ENCODE measurements around the gene STPG1.

The STPG1 gene

DNA sequence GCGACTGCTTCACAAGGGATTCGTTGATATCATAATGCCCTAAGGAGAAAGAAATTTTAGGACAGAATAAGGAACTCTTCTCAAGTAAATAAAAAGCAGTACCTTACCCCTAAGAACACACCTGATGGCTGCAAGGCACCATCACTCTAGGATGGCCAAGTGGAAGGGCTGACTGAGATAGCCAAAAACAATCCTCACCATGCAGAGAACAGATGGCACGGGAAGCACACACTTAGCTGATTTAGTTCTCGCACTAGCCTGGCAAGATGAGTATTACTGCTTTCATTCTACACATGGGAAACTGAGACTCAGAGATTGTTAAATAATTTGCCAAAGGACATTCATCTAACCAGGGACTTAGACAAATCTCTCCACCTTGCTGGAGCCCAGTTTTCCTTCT, 43.8 kb downstream of the STPG1 start:
- DNase-seq (ENCODE audit: low read depth, low spot score): no peak

DNA sequence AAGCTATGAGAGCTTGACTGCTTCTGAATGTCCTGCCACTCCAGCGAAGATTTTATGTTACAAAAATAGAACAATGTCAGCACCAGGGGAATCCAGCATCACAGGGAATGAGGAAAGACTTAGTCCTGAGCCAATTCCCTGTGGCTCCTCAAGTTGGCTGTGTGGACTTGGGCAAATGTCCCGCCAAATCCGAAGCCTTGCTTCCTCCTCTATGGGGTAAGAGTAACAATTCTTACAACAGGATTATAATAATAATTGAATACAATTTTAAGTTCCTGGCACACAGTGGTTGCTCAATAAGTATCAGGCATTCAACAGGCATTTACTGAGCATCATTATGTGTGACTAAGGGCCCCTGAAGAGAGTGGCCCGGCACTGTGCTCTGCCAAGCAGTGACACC, 44.4 kb downstream of the STPG1 start:
- DNase-seq (ENCODE audit: low read depth, low spot score): no peak

DNA sequence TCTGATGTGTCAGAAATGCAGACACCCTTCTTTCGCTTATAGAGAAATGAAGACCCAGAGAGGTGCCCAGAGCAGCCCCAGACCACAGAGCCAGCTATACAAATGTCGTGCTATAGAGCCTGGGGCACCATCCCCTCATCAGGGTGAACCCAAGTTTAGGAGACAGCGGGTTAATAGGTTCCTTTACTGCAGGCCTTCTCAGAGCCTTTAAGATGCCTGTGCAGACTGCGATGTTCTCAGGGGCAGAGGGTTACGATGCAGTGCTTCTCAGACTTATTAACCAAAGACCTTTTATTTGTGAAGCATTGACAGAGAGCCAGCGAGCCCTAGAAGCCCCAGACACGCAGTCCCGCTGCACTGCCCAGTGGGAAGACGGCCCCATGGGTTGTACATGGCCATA, 46.9 kb downstream of the STPG1 start:
- no peak for DNase-seq (ENCODE audit: low read depth, low spot score)

DNA sequence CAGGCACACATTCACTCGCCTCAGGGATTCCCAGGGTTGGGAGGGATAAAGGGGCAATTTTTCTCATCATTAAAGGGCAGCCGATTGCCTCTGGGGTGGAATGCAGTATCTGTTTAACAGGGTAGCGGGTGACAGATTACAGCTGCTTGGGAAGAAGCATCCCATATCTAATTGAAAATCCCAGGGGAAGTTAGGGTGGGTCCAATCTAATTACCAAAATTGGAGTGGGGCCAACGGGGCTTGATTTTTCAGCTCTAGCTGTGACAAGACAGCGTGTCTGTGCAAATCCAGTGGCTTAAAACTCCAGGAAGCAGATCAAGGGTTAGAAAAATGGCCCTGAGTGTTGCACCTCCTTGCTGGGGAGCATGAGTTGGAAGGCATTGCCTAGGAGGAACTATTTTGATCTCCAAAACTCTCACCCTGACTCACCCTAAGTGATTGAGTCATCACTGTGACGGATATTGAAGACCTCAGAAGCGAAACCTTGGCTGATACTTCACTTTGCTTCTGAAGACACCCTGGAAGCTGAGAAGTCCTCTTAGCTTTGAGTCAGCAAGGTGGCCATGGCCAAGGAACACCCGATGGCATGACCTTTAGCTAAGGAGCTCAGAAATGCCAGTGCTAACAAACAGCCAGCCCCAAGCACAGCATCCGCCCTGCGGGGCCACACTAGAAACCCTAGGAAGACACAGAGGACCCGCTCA, 48.5 kb downstream of the STPG1 start:
- DNase-seq (ENCODE audit: low read depth, low spot score): peak; percentile 74

DNA sequence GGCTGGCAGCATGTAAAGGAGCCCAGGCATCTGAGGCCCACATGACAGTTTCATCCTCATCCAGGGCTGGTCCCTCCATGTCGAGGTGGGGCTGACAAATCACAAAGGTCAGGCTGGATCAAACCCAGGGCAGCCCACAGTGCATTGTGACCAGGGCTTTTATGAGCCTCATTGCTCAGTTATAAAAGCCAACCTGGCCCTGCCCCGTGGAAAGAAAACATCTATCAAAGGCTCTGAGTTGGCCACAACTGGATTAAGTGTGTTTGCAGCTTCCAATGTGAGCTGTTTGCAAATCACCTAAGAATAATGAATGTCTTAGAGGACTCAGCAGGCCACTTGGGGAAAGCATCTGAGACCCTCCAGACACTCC, 49.0 kb downstream of the STPG1 start:
- no peak for DNase-seq (ENCODE audit: low read depth, low spot score)

DNA sequence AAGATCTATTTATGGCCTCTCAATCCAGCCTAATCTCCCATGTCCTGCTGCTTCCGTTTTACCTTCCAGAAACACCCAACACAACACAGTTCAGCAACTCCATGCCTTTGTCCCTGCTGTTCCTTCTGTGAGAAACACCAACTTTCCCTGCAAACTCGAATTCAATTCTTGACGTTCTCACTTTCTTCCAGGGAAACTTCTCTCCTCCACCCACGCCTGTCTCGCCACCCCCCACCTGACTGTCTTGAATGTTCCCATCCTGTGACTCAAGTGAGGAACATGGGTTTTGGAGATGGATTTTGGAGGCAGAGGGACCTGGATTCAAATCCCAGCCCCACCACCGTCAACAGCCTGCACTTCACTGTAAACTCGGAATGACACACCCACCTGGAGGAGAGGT, 49.6 kb downstream of the STPG1 start:
- no peak for DNase-seq (ENCODE audit: low read depth, low spot score)

DNA sequence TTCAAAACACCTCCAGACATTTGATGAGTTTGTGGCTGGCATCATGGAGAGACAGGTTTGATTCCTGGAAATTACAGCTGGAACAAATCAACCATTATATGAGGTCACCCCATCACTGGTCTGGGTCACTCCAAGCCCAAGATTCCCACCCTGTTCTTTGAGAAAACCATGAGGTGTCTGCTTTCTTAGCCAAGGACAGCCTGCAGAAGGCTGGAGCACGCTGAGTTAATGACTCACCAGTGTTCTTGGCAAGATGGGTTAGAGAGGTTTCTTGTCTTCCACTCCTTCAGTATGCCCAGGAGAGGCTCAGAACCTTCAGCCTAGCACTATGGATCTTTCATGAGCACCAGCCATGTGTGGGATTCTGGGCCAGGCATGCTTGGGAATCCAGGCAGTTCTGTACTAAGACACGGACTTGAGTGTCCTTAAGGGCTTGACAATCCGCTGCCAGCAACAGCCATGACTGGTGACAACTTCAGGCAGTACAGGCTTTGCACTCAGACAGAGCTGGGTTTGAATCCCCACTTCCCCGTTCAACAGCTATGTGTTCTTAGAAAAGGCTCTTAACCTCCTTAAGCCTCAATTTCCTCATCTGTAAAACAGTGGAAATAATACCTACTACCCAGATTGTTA, 50.5 kb downstream of the STPG1 start:
- no peak for DNase-seq (ENCODE audit: low read depth, low spot score)

DNA sequence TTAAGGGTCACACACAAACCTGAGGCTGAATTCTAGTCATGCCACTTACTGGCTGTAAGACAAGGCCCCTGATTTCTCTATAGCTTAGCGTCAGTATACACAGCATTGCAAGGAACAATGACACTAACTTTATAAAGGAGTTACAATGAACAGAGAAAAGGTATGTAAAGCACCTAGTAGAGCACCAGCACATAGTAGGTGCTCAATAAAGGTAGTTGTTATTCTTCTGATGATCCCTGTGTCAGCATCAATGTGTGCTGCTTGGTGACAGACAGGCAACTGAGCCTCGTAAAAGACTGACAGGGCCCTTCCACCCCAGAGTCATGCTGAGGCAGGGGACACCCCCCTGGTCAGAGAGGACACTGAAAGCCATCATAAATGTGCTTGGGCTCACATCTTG, 51.2 kb downstream of the STPG1 start:
- no peak for DNase-seq (ENCODE audit: low read depth, low spot score)

DNA sequence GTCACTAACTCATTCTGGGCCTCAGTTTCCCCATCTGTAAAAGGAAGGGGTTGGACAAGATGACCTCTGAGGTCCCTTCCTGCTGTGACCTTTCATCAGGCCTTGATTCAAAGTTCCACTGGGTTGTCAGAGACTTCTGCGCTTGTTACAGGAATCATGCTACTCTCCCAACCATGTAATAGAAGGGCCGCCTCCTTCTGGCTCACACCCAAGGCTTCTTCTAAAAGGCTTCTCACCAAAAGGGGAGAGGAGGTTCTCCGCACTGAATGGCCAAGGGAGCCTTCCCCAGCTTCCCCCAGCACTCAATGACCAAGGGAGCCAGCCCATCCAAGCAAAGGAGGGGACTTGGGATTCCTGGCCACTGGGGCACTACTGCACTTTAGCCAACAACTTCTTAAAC, 51.8 kb downstream of the STPG1 start:
- no peak for DNase-seq (ENCODE audit: low read depth, low spot score)

DNA sequence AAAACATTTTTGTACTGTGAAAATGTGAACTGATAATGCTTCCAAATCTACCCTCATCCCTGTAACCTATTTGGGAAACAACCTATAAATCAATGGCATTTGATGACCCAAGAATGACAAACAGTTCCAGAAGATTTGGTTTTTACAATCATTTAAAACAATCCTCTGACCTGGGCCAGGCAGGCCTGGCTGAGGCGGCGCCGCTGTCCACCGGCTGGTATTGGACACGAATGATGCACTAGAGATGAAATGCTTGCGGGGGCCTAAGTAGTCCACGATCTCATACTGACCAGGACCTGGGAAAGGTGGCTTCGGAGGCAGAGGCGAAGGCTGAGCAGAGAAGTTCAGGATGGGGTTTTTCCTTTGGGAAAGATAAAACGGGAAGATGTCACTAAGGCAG, 52.9 kb downstream of the STPG1 start:
- DNase-seq (ENCODE audit: low read depth, low spot score): no peak

DNA sequence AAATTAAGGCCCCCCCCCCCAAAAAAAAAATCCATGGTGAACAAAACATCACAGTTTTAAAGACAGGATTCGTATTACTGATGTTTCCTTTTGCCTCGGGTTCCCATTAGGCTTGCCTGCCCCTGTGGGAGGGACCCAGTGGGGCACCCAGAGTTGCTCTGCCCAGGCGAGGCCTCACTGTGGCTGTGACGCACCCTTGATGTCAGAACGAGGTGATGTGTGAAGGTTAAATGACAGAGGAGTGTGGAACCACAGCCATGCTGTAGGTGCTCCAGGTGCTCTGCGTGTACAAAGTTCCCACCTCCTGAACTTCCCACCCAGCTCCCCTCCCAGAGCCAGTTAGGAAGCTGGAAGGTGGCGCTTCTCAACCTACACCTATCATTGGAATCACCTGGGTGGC, 56.5 kb downstream of the STPG1 start:
- no peak for DNase-seq (ENCODE audit: low read depth, low spot score)

DNA sequence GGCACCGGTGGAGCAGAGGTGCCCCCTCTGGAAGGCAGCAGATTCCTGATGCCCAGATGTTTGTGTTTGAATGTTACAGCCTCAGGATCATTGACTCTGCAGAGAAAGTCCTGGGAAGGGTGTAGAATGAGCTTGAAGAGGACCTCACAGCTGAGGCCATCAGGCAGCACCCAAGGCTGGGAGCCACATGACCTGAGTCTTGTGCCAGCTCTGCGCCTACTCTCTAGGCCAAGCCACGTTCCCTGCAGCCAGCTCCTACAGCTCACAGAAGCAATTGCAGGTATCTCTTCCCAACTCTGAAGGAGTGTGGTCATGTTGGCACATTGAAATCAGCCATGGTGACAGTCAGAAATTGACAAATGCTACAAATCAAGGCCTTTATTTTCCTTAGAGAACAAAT, 58.1 kb downstream of the STPG1 start:
- no peak for DNase-seq (ENCODE audit: low read depth, low spot score)

DNA sequence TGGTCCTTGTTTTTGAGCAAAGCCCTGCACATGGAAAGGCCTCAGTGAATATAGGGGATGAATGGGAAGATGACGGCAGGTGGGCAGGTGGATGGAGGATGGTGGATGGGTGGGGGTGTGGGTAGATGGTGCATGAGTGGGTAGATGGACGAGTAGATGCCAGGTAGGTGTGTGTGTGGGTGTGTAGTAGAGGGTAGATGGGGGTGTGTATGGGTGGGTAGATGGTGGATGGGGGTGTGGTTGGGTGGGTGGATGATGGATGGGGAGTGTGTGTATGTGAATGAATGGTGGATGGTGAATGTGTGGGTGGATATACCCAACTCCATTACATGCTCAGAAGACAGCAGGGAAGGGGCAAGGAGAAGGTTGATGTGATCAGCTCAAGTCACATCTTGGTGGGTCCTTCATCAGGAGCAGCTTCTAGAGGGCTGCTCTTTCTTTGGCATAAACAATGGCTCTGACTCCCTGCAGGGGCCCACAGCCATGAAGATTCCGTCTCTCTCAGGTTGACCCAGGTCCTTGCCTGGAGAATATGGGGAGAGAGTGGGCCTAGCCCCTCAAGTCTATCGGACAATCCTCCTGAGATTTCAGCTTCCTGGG, 60.2 kb downstream of the STPG1 start:
- DNase-seq (ENCODE audit: low read depth, low spot score): no peak

DNA sequence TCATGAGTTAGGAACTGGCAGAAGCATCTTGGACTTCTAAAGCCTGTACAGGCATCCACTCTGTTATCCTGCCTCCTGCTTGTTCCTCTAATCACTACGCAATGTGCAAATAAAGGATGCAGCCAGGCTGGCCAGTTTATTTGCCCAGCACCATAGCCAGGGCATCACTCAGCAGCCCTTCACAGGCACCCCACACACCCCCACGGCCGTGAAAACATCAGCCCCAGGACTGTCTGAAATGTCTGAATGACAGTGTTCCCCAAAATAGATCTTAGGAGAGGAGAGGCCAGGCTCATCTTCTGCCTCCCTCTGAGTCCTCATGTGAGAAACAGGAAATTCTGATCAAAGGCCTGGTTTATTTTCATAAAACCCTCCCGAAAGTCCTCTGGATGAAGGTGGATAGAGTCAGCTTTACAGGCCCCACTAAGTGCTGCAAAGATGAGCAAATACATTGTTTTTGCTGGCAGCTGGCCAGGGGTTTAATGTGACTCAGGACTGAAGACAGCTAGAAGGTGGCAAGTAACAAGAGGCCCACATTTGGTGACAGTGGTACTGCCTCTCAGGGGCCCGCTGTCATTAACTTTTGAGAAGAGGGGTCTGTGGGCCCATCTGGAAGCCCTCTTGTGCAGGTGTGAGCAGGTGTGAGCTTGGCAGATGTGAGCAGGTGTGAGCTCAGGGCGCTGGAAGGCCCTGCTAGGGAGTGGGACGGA, 61.5 kb downstream of the STPG1 start:
- DNase-seq (ENCODE audit: low read depth, low spot score): no peak

DNA sequence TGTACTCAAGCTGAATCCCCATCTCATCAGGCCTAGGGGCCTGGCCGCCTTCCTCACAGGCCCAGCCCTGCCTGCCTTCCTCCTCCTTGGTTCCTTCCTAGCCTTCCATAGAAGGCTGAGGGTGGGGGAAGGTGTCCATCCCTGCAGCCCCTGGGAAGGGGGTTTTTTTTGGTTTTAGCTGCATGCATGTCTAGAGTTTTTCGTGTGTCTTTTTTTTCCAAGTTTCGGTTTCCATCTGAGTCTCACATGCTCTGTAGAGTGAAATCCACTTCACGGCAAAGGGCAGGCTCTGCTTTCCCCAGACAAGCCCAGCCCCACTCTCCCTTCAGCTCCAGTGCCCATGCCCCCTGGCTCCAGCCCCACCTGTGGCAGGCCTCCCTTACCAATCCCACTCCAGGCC, 62.3 kb downstream of the STPG1 start:
- DNase-seq (ENCODE audit: low read depth, low spot score): no peak

DNA sequence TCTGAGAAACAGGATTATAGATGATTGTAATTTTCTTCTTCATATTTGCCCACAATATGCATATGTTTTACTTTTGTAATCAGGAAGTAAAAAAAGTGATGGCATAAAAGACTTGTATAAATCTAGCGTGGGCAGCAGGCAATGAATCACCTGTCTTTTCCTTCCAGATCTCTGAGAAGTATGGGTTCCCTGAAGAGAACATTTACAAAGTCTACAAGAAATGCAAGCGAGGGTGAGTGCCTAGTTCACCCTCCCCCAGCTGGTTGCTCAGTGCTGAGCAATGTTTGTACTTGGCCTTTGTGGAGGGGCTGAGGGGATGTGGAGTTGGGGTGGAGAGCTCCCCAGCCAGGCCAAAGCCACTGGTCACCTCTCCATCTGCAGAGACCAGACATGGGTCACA, 63.7 kb downstream of the STPG1 start:
- DNase-seq (ENCODE audit: low read depth, low spot score): no peak

DNA sequence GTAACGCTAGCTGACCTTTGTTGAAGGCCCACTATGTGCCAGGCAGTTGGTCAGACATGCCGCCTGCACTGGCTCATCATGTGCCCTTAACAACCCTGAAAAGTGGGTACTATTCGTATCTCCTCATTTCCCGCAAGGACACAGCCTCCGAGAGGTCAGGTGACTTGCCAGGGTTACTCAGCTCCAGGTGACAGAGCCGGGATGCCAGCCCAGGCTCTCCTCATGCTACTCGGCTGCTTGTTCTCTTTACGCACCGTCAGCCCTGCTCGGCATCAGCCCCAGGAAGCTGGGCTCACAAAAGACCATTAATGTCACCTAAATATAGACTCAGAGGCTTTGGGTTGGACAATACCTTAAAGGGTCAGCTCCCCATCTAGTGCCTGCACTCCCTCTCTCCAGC, 65.4 kb downstream of the STPG1 start:
- DNase-seq (ENCODE audit: low read depth, low spot score): no peak

DNA sequence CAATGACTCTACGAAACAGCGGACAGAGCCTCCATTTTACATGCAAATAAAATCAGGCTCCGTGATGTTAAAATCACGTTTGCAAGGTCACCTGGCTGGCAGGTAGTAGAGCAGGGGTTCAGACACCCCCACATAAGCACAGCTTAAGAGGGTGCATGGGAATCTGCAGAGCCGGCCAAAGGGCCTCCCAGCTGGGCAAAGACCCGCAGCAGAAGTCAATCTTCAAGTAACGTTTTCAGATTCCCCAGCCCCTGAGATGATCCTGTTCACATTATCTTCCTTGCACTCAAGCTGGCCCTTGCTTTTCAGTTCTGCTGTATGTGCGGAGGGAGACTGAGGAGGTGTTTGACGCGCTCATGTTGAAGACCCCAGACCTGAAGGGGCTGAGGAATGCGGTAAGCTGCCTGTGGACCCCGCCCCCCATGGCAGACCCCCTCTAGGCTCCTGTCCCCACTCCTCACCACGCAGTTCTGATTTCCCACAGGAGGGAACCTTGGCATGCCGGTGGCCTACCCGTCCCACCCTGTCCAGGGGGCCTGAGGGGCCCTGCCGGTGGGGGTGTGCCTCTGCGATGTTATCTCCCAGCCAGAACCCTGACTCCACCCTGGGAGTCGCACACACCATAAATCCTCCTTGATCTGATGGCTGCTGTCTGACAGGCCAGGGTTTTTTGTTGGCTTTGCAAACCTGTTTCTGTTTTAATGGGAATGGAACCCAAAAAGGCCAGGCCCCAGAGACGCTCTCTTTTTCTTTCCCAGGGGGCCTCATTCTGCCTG, 66.2 kb downstream of the STPG1 start:
- DNase-seq (ENCODE audit: low read depth, low spot score): no peak

DNA sequence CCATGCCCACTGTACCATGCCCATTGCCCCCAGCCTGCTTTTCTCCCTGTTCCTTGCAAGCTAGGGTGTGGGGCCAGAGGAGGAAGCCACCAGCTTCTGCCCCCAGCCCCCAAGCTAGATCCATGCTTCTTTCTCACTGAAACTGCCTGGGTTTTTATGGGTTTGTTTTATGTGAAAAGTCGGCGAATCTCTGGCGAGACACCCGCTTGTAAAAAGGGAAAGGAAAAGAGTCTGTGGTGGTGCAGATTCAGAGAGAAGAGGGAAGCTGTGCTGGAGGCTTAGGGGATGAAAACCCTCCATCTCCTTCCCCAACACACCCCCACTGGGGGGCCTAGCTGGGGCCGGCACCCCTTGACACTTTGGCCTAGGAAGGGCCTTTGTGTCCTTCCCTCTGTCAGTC, 68.2 kb downstream of the STPG1 start:
- DNase-seq (ENCODE audit: low read depth, low spot score): no peak

DNA sequence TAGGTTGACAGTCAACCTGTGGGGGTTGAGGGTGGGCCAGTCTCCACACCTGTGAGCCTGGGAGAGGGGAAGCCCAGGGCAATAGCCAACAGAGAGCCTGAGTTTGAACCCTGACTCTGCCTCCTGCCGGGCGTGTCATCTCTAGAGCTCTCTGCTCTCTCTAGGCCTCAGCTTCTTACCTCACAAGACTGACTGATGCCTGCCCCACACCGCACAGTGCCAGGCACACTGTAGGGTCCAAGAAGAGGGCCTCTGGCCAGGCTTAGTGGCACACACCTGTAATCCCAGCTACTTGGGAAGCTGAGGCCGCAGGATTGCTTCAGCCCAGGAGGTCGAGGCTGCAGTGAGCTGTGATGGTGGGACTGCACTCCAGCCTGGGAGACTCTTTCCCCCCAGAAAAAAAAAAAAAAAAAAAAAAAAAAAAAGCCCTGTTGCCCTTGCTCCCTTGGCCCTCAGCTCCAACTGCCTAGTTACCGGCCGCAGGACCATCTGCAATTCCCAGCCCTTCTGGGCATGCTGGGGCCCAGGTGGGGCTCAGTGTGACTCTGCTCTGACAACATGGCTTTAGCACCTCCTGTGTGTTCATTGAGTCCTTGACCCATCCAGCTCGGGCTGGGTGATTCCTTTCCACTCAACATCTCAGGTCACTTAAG, 69.4 kb downstream of the STPG1 start:
- no peak for DNase-seq (ENCODE audit: low read depth, low spot score)

DNA sequence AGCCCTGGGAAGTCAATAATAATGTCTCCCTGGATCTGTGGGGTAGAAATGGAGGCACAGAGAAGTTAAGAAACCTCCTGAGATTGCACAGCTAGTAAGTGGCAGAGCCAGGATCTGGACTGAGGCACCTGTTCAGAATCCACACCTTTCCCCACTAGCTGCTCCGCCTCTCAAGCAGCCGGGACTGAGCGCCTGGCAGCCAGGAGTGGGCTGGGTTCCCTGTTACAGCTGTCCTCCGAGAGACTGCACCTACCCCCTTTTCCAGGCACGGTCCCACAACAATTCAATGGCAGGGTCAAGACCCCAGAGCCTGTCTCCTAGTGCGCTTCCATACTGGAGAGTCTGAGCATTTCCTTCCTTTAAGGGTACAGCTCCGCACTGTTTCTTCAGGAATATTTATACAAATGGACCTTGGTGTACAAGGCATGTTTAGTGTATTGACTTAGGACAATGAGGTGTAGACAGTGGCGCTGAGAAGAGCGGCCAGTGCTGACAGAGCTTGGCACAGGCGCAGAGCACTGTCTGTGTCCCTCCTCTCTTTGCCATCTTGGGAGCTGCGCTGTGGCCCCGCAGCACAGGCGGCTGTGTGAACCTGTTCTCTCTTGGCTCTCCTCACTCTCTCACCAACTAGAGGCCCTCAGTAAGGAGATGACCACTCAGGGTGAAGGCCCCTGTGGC, 70.0 kb downstream of the STPG1 start:
- no peak for DNase-seq (ENCODE audit: low read depth, low spot score)
